Astrocyte of the cerebellum (primary cell): Measurements from ENCODE around the gene IL4I1.

Source experiments
- DNase-seq: peaks from one replicate; pipeline ENCODE4 v3.0.0-alpha.2; 2011; ENCODE audit warnings: low read depth
- H3K4me3 ChIP-seq: 2 replicates; pipeline ENCODE4 v1.5.1; 2011; ENCODE audit warnings: mild to moderate bottlenecking, low read depth, low read length, moderate library complexity
- CTCF ChIP-seq: IDR thresholded peaks from 2 replicates; pipeline ENCODE4 v1.5.1; 2012; ENCODE audit warnings: low read length, low read depth, moderate library complexity, mild to moderate bottlenecking; ENCODE audit errors: missing control alignments
- in situ Hi-C: cut with HindIII; loops from 2 replicates; pipeline ENCODE4 v1.10.0; 2017; ENCODE audit warnings: low sequenced_read_pairs

IL4I1 gene

GRCh38 chr19:49889038-49889686 is 7.5 kb downstream of the IL4I1 start:
- H3K4me3 ChIP-seq: no peak overlapping the region
- DNase-seq: no peak
- TF ChIP-seq CTCF: no peak
- in situ Hi-C loops: no loop called here

GRCh38 chr19:49888510-49888824 is 8.2 kb downstream of the IL4I1 start:
- TF ChIP-seq CTCF: no peak
- in situ Hi-C loops: no loop called here
- DNase-seq: no peak
- no peak overlapping the region for H3K4me3 ChIP-seq

GRCh38 chr19:49887665-49888509 is 8.8 kb downstream of the IL4I1 start:
- in situ Hi-C loops: no loop called here
- no peak overlapping the region for H3K4me3 ChIP-seq

GRCh38 chr19:49887037-49887664 is 9.5 kb downstream of the IL4I1 start:
- in situ Hi-C loops: no loop called here
- no peak overlapping the region for H3K4me3 ChIP-seq
- TF ChIP-seq CTCF: no peak
- no peak for DNase-seq

More at GRCh38 chr19:49887665-49888509, 8.8 kb downstream of the IL4I1 start:
- no peak for DNase-seq
- no peak for TF ChIP-seq CTCF

GRCh38 chr19:49884760-49885159 is 11.9 kb downstream of the IL4I1 start:
- H3K4me3 ChIP-seq: no peak overlapping the region
- in situ Hi-C loops: no loop called here
- no peak for TF ChIP-seq CTCF
- no peak for DNase-seq

GRCh38 chr19:49884109-49884508 is 12.6 kb downstream of the IL4I1 start:
- H3K4me3 ChIP-seq: no peak overlapping the region
- no peak for DNase-seq
- in situ Hi-C loops: no loop called here
- no peak for TF ChIP-seq CTCF
